Measurements from ENCODE around the gene FKTN. TPM values are rescaled to one million over a fixed set of nuclear protein-coding genes. Genes with fewer than 3 reads are reported as not detected.
"Not testable (repeated sequence)": the region's sequence is repeated elsewhere in the genome, so short reads cannot be mapped to it uniquely, and the experiment has no call there.

FKTN gene
- polyA plus RNA-seq (ENCODE audit: insufficient read length in 4 of 4): 10 to 100 TPM; 20.4 to 31.7 (median 25.2) TPM

DNA sequence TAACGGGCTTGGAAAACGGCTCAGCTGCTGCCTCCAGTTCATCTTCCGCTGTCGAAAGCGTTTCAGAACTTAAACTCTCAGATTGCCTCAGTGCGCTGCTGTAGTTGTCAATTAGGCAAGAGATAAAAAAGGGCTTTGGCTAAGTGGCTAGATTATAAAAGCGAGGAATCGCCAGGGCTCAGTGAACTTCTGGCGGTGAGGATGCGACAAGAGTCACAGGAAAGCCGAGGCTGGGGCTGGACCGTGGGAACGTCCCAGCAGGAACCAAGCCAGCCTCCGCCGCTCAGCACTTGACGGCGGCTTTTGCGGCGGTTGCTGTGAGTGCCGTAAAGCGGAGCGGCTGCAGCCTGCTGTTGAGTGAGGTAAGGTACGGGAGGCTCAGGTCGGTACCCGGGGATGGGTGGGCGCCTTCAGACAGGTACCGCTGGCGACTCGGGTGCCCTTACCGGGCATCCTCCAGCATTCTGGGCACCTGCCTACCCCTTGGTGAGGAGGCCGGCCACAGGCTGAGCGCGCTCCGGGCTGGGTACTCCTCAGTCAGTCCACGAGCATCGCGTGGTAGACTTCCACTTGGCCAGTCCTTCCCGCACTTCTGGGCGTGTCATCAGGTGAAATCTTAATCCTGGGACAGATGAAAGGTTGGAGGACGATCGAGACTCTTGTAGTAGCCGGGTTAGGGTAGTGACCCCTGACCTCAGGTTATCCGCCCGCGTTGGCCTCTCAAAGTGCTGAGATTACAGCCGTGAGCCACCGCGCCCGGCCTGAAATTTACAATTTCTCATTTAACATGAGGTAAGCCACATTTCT, at the start of gene FKTN:
FKTN (plus strand) TSS at position 328 of the 807 bp plus-strand sequence. CDS start 16,902 bp downstream, outside the sequence.
- DNase-seq (ENCODE audit: low read depth in 4 of 4, low spot score in 2 of 4): peak; percentile 65 to 85 (median 80)

- no peak for DNase-seq (ENCODE audit: low read depth in 4 of 4, low spot score in 2 of 4)
These were observed 49.4 kb upstream of the FKTN start for GRCh38 chr9:105508530-105508929.

DNA sequence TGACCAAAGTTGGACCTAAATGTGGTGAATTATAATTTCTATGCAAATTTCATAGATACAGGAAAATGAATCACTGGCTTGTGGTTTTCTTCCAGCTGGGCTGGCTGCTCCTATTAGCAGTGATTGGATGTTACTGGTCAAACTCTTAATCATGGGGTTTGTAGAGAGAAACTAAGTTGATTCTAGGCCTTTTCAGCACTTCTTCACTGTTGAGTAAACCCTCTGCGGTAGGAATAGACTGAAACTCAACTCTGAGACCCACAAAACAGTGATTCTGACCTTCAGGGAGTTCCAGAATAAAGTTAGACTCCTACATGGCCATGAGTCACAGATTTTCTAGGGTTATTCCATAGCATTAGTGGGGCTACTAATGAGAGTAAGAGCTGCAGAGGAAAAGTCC, 47.9 kb upstream of the FKTN start:
- no peak for DNase-seq (ENCODE audit: low read depth in 4 of 4, low spot score in 2 of 4)

- DNase-seq (ENCODE audit: low read depth in 4 of 4, low spot score in 2 of 4): no peak
These were observed 46.5 kb upstream of the FKTN start for GRCh38 chr9:105511446-105511845.

DNA sequence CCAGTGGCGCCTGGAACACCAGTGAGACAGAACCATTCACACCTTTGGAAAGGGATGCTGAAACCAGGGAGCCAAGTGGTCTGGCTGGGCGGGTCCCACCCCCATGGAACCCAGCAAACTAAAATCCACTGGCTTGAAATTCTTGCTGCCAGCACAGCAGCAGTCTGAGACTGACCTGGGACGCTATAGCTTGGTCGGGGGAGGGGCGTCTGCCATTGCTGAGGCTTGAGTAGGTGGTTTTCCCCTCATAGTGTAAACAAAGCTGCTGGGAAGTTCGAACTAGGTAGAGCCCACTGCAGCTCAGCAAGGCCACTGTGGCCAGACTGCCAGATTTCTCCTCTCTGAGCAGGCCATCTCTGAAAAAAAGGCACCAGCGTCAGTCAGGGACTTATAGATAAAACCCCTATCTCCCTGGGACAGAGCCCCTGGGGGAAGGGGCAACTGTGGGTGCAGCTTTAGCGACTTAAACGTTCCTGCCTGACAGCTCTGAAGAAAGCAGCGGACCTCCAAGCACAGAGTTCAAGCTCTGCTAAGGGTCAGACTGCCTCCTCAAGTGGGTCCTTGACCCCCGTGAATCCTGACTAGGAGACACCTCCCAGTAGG, 42.0 kb upstream of the FKTN start:
- DNase-seq (ENCODE audit: low read depth in 4 of 4, low spot score in 2 of 4): no peak

DNA sequence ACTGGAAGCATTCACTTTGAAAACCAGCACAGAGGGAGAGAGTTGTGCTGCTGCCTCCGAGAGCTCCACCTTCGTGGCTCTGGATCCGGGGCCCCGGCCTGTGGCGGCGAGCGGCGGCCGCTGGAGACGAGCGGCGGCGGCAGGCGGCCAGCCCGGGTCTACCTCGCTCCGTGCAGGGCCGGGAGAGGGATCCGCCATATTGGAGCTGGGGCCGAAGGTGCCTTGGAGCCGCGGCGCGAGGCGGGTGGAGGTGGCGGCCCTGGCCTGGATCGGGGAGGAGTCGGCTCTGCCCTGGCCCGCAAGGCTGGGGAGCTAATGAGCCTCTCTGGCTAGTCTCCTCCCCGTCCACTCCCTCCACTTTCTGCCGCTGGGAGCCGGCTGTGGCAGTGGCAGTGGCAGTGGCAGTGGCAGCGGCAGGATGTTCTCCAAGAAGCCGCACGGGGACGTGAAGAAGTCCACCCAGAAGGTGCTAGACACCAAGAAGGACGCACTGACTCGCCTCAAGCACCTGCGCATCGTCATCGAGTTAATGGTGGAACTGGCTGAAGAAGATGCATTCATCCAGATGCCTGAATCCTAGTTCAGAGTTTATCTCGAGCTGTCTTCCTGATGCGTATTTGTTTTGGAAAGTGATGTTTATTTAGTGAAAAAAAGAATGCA, 38.1 kb upstream of the FKTN start:
- not testable (repeated sequence) for DNase-seq (ENCODE audit: low read depth in 4 of 4, low spot score in 2 of 4)

GRCh38 chr9:105520992-105521391, 36.9 kb upstream of the FKTN start:
- not testable (repeated sequence) for DNase-seq (ENCODE audit: low read depth in 4 of 4, low spot score in 2 of 4)

DNA sequence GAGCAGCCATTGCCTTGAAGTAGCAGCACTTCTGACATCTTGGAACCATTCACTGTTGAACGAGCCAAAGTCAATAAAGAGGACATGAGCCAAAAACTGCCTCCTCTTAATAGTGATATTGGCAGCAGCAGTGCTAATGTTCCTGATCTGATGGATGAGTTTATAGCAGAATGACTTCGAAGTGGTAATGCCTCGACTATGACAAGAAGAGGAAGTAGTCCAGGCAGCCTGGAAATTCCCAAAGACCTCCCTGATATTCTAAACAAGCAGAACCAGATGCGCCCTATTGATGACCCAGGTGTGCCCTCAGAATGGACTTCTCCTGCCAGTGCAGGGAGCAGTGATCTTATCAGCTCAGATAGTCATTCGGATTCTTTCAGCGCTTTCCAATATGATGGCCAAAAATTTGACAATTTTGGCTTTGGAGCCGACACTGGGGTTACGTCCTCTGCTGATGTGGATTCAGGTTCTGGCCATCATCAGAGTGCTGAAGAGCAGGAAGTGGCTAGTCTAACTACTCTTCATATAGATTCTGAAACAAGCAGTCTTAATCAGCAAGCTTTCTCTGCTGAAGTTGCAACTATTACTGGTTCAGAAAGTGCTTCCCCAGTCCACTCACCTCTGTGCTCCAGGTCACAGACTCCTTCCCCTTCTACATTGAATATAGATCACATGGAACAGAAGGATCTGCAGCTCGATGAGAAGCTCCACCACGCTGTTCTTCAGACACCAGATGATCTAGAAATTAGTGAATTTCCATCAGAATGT, 35.1 kb upstream of the FKTN start:
- not testable (repeated sequence) for DNase-seq (ENCODE audit: low read depth in 4 of 4, low spot score in 2 of 4)

DNA sequence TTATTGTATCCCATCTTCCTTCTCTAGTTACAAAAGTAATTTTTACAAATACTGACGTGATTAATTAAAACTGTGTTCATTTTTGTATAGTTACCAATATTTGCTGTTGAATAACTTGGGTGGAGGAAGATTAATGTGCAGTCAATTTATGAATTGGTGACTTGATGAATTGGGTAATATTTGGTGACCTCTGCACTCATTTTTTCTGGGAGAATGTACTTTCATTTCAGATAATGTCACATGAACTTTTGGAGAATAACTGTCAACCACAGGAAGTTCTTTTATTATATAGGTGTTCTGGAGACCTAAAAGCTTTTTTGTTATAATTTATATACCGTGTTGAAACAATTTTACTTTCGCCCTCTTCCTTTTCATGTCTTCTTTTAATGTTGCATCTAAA, 26.4 kb upstream of the FKTN start:
- no peak for DNase-seq (ENCODE audit: low read depth in 4 of 4, low spot score in 2 of 4)

- DNase-seq (ENCODE audit: low read depth in 4 of 4, low spot score in 2 of 4): no peak
These were observed 21.8 kb upstream of the FKTN start for GRCh38 chr9:105535920-105536668.

DNA sequence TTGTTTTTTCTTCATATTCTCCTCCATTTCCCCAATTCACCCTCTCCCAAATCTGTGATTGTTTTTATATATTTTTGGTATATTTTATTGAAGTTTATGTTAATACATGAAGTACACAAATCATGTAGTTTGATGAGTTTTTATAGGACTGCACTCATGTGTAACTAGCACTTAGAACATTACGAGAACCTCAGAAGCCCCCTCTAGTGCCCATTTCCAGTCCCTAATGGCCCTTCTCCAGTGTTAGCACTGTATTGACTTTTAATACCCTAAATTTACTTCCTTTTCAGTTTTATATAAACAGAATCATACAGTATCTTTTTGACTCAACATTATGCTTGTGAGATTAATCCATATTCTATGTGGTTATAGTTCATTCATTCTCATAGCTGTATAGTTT, 18.5 kb upstream of the FKTN start:
- DNase-seq (ENCODE audit: low read depth in 4 of 4, low spot score in 2 of 4): no peak

GRCh38 chr9:105541838-105542237, 16.1 kb upstream of the FKTN start:
- no peak for DNase-seq (ENCODE audit: low read depth in 4 of 4, low spot score in 2 of 4)

GRCh38 chr9:105554042-105554441, 3.9 kb upstream of the FKTN start:
- no peak for DNase-seq (ENCODE audit: low read depth in 4 of 4, low spot score in 2 of 4)

- DNase-seq (ENCODE audit: low read depth in 4 of 4, low spot score in 2 of 4): no peak
These were observed 14.5 kb downstream of the FKTN start for GRCh38 chr9:105572455-105572854.

DNA sequence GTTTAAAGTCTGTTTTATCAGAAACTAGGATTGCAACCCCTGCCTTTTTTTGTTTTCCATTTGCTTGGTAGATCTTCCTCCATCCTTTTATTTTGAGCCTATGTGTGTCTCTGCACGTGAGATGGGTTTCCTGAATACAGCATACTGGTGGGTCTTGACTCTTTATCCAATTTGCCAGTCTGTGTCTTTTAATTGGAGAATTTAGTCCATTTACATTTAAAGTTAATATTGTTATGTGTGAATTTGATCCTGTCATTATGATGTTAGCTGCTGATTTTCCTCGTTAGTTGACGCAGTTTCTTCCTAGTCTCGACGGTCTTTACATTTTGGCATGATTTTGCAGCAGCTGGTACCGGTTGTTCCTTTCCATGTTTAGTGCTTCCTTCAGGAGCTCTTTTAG, 22.0 kb downstream of the FKTN start:
- not testable (repeated sequence) for DNase-seq (ENCODE audit: low read depth in 4 of 4, low spot score in 2 of 4)

DNA sequence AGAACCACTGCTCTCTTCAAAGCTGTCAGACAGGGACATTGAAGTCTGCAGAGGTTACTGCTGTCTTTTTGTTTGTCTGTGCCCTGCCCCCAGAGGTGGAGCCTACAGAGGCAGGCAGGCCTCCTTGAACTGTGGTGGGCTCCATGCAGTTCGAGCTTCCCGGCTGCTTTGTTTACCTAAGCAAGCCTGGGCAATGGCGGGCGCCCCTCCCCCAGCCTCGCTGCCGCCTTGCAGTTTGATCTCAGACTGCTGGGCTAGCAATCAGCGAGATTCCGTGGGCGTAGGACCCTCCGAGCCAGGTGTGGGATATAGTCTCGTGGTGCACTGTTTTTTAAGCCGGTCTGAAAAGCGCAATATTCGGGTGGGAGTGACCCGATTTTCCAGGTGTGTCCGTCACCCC, 23.6 kb downstream of the FKTN start:
- DNase-seq (ENCODE audit: low read depth in 4 of 4, low spot score in 2 of 4): not testable (repeated sequence)

DNA sequence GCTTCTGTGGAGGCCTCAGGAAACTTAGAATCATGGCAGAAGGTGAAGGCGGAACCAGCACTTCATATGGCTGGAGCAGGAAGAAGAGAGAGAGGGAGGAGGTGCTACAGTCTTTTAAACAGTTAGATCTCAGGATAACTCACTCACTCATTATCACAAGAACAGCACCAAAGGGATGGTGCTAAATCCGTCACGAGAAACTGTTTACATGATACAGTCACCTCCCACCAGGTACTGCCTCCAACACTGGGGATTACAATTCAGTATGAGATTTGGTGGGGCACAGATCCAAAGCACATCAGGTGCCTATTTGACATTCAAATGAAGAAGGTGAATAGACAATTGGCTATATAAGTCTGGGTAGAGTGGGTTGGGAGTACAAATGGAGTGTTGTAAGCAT, 35.2 kb downstream of the FKTN start:
- no peak for DNase-seq (ENCODE audit: low read depth in 4 of 4, low spot score in 2 of 4)

- peak in 3 of 4 donors; percentile 5 to 39 (median 11) for DNase-seq (ENCODE audit: low read depth in 4 of 4, low spot score in 2 of 4)
These were observed 51.0 kb downstream of the FKTN start for GRCh38 chr9:105608721-105609598.

DNA sequence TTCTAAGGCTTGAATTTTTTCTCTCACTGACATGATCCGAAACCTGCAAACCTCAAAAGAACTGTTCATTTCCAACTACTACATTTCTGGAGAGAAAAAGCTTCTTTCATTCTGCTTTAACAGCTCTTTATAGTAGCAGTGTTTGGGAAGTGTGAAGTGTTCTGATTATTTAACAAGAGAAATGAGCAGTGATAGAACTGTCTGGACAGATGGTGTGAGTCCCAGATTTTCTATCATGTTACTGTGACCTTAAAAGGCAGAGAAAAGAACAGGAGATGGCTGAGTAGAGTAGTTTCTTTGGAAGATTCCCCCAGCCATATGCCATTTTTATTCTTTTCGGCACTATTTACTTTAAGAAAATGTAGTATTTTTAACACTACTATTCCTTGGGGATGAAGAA, 63.1 kb downstream of the FKTN start:
- no peak for DNase-seq (ENCODE audit: low read depth in 4 of 4, low spot score in 2 of 4)

Data from left renal cortex interstitium (tissue), 4 donors.